Heart left ventricle (tissue), 13 donors: ENCODE measurements around the gene YBX2.

Experiments
- POLR2A ChIP-seq, 2 donors: fragments of 450-650 bp; IDR thresholded peaks; one replicate each; pipeline ENCODE4 v1.6.1; 2017; ENCODE audit warnings: antibody characterized with exemption in 2 of 2, mild to moderate bottlenecking in 2 of 2, moderate library complexity in 2 of 2
- TF ChIP-seq, protein P1 (sequence below), 12 donors: fragments of 200-600 bp; sonication (generic) in 4 of 12; IDR thresholded peaks; one replicate each; pipeline versions ENCODE4 v1.5.0 to v1.8.0; 2018 to 2022; ENCODE audit warnings: antibody characterized with exemption in 12 of 12, mild to moderate bottlenecking in 5 of 12
- donor health status: ischemic (EF 13 %, LVEDD 7.1; RV severe dilation, severe dysfunction).
- donor health status: DM: no; HTN: yes; CAD: no.
- donor health status: DM: no; HTN: no; CAD: no.
- donor health status: ischemic (EF 25% LVEDD 6.9; RV normal size, moderate dysfunction).
- donor health status: ischemic (EF 25% LVEDD 5.7; RV mildly dilated, moderate dysfunction).
- donor health status: ischemic (EF 35%, LVEDD 5.7; RV mildly dilated, moderate dysfunction).
- donor health status: nonischemic (EF 11% LVEDD 7.7; RV severe dilation, severe dysfunction).
- donor health status: DM: yes; HTN: yes; CAD: no.
- donor health status: PGD.
- donor health status: ischemic (EF 29% LVEDD 5.4; RV normal size, mild dysfunction).
- donor health status: nonischemic (EF 23%, LVEDD 6.1; RV moderate dilation, normal function).

DNA sequence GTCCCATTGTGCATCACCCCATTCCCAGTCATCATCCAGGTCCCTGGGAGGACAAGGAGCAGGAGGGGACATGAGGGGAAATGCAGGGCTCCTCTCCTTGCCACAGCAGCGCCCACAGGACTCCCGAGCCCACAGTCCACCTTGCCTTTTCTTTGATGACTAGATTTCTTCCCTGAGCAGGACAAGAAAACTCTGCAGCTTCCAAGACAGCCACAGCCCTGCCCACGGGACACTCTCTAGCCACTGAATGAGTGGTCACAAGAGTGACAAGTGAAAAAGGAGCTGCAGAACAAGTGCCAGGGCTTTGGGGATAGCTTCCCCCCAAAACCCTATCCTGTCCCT, 30.0 kb upstream of the YBX2 start:
- no peak for TF ChIP-seq POLR2A (IDR thresholded peaks at IDR 0.05)
- TF ChIP-seq, protein P1, sequence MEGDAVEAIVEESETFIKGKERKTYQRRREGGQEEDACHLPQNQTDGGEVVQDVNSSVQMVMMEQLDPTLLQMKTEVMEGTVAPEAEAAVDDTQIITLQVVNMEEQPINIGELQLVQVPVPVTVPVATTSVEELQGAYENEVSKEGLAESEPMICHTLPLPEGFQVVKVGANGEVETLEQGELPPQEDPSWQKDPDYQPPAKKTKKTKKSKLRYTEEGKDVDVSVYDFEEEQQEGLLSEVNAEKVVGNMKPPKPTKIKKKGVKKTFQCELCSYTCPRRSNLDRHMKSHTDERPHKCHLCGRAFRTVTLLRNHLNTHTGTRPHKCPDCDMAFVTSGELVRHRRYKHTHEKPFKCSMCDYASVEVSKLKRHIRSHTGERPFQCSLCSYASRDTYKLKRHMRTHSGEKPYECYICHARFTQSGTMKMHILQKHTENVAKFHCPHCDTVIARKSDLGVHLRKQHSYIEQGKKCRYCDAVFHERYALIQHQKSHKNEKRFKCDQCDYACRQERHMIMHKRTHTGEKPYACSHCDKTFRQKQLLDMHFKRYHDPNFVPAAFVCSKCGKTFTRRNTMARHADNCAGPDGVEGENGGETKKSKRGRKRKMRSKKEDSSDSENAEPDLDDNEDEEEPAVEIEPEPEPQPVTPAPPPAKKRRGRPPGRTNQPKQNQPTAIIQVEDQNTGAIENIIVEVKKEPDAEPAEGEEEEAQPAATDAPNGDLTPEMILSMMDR (IDR thresholded peaks at IDR 0.05) = peak in 2 of 12 donors; percentile 4 to 18
